B cell (primary cell): Measurements from ENCODE around the gene PSMG1. TPM values are rescaled to one million over a fixed set of nuclear protein-coding genes. Genes with fewer than 3 reads are reported as not detected.

Experiments
- ATAC-seq: fragments of 200-7000 bp; cut with Tn5 transposase; one replicate; pipeline ENCODE4 v1.10.0; 2021; ENCODE audit warnings: low read depth, mild to moderate bottlenecking, moderate number of reproducible peaks, moderate library complexity
- CTCF ChIA-PET: fragments of 350-600 bp; sonication (Branson Sonifier 250); formaldehyde crosslinking; loops from one replicate; lab custom pipeline; 2021; ENCODE audit warnings: antibody characterized with exemption, inconsistent platforms; lab: Charles Lee
- POLR2A ChIA-PET: fragments of 350-600 bp; sonication (Branson Sonifier 250); formaldehyde crosslinking; loops from one replicate; lab custom pipeline; 2021; ENCODE audit warnings: antibody characterized with exemption; lab: Charles Lee
- DNase-seq: peaks from one replicate; pipeline ENCODE4 v3.0.0; 2013
- H2AFZ ChIP-seq: 2 replicates; pipeline ENCODE4 v1.6.1; 2012; ENCODE audit warnings: mild to moderate bottlenecking, low read depth, low read length; ENCODE audit not compliant: insufficient read depth, poor library complexity, severe bottlenecking
- H3K27ac ChIP-seq, 2 donors: 1 replicate in 1 of 2; 2 replicates in 1 of 2; pipeline ENCODE4 v1.5.1; 2012 to 2013; ENCODE audit warnings: low read length in 2 of 2, mild to moderate bottlenecking in 2 of 2, moderate library complexity in 1 of 2
- H3K27me3 ChIP-seq, 4 experiments: fragments of 200-600 bp in 1 of 4; sonication (generic) in 1 of 4; replicated peaks in 1 of 4; 1 replicate in 2 of 4; 2 replicates in 2 of 4; pipeline versions ENCODE4 v1.6.1 to v1.7.0; 2013 to 2016; ENCODE audit warnings: low read length in 3 of 4, mild to moderate bottlenecking in 2 of 4, mixed read lengths in 1 of 4, moderate library complexity in 1 of 4; ENCODE audit not compliant: insufficient read depth in 4 of 4, control insufficient read depth in 3 of 4; ENCODE audit errors: control extremely low read depth in 1 of 4
- H3K36me3 ChIP-seq, 2 experiments: replicated peaks in 1 of 2; 1 replicate in 1 of 2; 2 replicates in 1 of 2; pipeline versions ENCODE4 v1.6.1 to v1.7.1; 2013; ENCODE audit warnings: low read length in 1 of 2; ENCODE audit not compliant: insufficient read depth in 2 of 2, control insufficient read depth in 1 of 2; ENCODE audit errors: control extremely low read depth in 1 of 2, extremely low read depth in 1 of 2
- H3K4me1 ChIP-seq, 2 donors: fragments of 200-600 bp in 1 of 2; sonication (generic) in 1 of 2; 1 replicate in 1 of 2; 2 replicates in 1 of 2; pipeline versions ENCODE4 v1.5.1 to v1.6.1; 2013 to 2017; ENCODE audit warnings: low read length in 2 of 2; ENCODE audit not compliant: control insufficient read depth in 2 of 2, insufficient read depth in 2 of 2
- H3K4me2 ChIP-seq: replicated peaks from 2 replicates; pipeline ENCODE3; 2012; ENCODE audit warnings: mild to moderate bottlenecking, low read depth, low read length; ENCODE audit not compliant: poor library complexity, severe bottlenecking
- H3K4me3 ChIP-seq, 5 experiments: fragments of 200-600 bp in 1 of 5; sonication (generic) in 1 of 5; 1 replicate in 3 of 5; 2 replicates in 2 of 5; pipeline versions ENCODE4 v1.5.1 to v1.7.0; 2011 to 2016; ENCODE audit warnings: low read length in 4 of 5, mild to moderate bottlenecking in 4 of 5, low read depth in 2 of 5, control low read depth in 1 of 5, moderate library complexity in 1 of 5; ENCODE audit not compliant: insufficient read depth in 1 of 5; ENCODE audit errors: control extremely low read depth in 1 of 5, extremely low read depth in 1 of 5
- H3K79me2 ChIP-seq: fragments of 200-600 bp; sonication (generic); one replicate; pipeline ENCODE4 v1.6.0; 2016; ENCODE audit warnings: low read length; ENCODE audit not compliant: control insufficient read depth, insufficient read depth
- H3K9ac ChIP-seq: fragments of 200-600 bp; sonication (generic); 2 replicates; pipeline ENCODE4 v1.6.1; 2017; ENCODE audit warnings: mild to moderate bottlenecking, low read length, moderate library complexity
- H3K9me3 ChIP-seq, 3 donors: one replicate each; pipeline versions ENCODE4 v1.6.1 to v1.7.1; 2013; ENCODE audit warnings: low read length in 2 of 3; ENCODE audit not compliant: control insufficient read depth in 2 of 3, insufficient read depth in 1 of 3; ENCODE audit errors: control extremely low read depth in 1 of 3
- H4K20me1 ChIP-seq: 2 replicates; pipeline ENCODE4 v1.6.0; 2012; ENCODE audit warnings: mild to moderate bottlenecking, low read length; ENCODE audit not compliant: insufficient read depth, control insufficient read depth, poor library complexity, severe bottlenecking
- H3K27ac Mint-ChIP-seq: one replicate; pipeline ENCODE4 v1.8.0; 2021; ENCODE audit warnings: mixed read lengths
- H3K27me3 Mint-ChIP-seq: one replicate; pipeline ENCODE4 v1.8.0; 2021; ENCODE audit warnings: mixed read lengths
- H3K4me1 Mint-ChIP-seq: one replicate; pipeline ENCODE4 v1.8.0; 2021; ENCODE audit warnings: mixed read lengths
- H3K4me3 Mint-ChIP-seq: one replicate; pipeline ENCODE4 v1.8.0; 2021; ENCODE audit warnings: mixed read lengths
- H3K9me3 Mint-ChIP-seq: one replicate; pipeline ENCODE4 v1.8.0; 2022; ENCODE audit warnings: mixed read lengths; ENCODE audit not compliant: insufficient read depth
- EZH2 ChIP-seq: IDR thresholded peaks from 2 replicates; pipeline ENCODE4 v1.6.1; 2012; ENCODE audit warnings: borderline replicate concordance, low read depth, mild to moderate bottlenecking, moderate library complexity, low read length; ENCODE audit not compliant: insufficient read depth, poor library complexity, severe bottlenecking
- WGBS: methylation state at CpG from one replicate; pipeline ENCODE4 v1.1.5; 2013; ENCODE audit warnings: missing lambda C conversion rate; ENCODE audit not compliant: insufficient coverage; 5-methylcytosine and 5-hydroxymethylcytosine counted together
- intact Hi-C: fragments of 100-400 bp; cut with micrococcal nuclease; formaldehyde crosslinking; loops from one replicate; pipeline ENCODE4 v1.10.0; 2022
- polyA plus RNA-seq: library from polyadenylated mRNA; depleted of rRNA; stranded (reverse); fragments of >200 nt; gene quantifications from 2 replicates; pipeline ENCODE4 v1.2.3, GENCODE V29; 2012
- total RNA-seq, 2 donors: library from RNA; stranded (reverse); fragments of 120-200 nt in 1 of 2; gene quantifications; 1 replicate in 1 of 2; 2 replicates in 1 of 2; pipeline versions ENCODE4 v1.2.3 to v1.2.4, GENCODE V29; 2013 to 2022
- TF ChIP-seq, protein P1 (sequence below): fragments of 200-600 bp; IDR thresholded peaks from one replicate; pipeline ENCODE4 v1.8.0; 2022; ENCODE audit warnings: antibody characterized with exemption, mild to moderate bottlenecking

PSMG1 gene
- total and polyA plus RNA-seq, 2 donors (not counting 1 experiment from before 2014, with no cell fraction given), result 8.6 to 10.4 TPM

DNA sequence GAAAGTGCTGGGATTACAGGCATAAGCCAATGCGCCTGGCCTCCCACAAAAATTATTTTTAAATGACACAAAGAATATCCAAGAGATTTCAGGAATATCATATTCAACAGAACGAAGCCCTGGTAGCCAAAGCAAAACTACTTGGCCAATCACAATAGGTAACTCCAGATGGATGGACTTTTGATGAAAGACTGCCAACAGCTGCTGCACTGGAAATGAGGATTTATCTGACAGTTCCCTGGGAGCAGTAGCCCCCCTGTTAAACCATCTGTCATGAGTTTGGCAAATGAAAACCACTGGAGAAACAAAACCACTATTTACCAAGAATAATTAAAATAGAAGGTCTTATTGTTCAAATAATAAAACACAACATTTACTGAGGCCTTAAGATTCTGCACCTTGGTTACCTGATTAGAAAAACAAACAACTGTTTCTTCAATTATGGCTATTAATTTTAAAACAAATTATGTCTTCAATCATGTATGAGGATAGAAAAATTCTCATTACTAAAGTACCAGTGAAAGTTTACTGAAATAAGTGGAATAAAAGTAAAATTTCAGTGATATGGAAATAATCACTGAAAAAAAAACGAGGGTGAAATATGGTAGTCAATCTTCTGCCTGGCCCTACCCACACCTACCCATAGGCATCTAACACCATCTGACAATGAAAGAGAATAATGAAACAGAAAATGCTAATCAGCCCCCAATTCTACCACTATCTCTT is 34.3 kb upstream of the PSMG1 start:
- Histone ChIP-seq H3K27me3 (no peaks in the 10 kb centered on the region), H3K4me2 (no peak overlapping the region), H2AFZ (no peak overlapping the region), H3K79me2 (no peaks in the 10 kb centered on the region), H3K4me1 (no peaks in the 10 kb centered on the region), H4K20me1 (no peaks in the 10 kb centered on the region), H3K9ac (no peak overlapping the region), H3K27ac (no peak overlapping the region), H3K36me3 (peaks cover 7 to 34% of the 10 kb centered on the region in 2 experiments), H3K4me3 (no peak overlapping the region), H3K9me3 (no peaks in the 10 kb centered on the region)
- Mint-ChIP-seq H3K4me1 (no peaks in the 10 kb centered on the region), H3K27me3 (no peaks in the 10 kb centered on the region), H3K9me3 (no peaks in the 10 kb centered on the region), H3K4me3 (no peak overlapping the region), H3K27ac (no peak overlapping the region)
- ATAC-seq (no peak), DNase-seq (no peak)
- intact Hi-C loops, result no loop called here
- WGBS, result 100% methylated on average over 1 of the region's 3 CpGs
- POLR2A ChIA-PET, result no interaction called here
- TF ChIP-seq EZH2, result no peak
- TF ChIP-seq, protein P1, sequence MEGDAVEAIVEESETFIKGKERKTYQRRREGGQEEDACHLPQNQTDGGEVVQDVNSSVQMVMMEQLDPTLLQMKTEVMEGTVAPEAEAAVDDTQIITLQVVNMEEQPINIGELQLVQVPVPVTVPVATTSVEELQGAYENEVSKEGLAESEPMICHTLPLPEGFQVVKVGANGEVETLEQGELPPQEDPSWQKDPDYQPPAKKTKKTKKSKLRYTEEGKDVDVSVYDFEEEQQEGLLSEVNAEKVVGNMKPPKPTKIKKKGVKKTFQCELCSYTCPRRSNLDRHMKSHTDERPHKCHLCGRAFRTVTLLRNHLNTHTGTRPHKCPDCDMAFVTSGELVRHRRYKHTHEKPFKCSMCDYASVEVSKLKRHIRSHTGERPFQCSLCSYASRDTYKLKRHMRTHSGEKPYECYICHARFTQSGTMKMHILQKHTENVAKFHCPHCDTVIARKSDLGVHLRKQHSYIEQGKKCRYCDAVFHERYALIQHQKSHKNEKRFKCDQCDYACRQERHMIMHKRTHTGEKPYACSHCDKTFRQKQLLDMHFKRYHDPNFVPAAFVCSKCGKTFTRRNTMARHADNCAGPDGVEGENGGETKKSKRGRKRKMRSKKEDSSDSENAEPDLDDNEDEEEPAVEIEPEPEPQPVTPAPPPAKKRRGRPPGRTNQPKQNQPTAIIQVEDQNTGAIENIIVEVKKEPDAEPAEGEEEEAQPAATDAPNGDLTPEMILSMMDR, result no peak
- CTCF ChIA-PET, result no interaction called here

DNA sequence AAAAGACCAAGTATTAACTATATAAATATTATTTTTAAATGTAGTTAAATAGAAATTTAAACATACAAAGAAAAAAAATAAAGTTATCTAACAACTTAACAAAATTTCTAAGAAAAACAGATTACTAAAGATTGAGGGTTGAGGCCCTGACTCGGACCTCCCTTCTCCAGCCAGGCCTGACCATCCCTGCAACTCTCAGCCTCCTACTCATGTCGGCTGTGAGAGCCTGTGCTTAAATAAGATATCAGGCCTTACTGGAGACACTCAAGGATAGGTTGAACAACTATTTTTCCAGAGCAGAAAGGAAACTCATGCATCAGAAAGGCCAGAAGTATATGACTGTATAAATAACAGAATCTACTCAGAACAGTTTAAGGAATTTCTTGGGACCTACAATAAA is 33.0 kb upstream of the PSMG1 start:
- 100% methylated on average over 2 of the region's 2 CpGs for WGBS
- Histone ChIP-seq H3K36me3 (peaks cover 5 to 42% of the 10 kb centered on the region in 2 experiments), H3K4me1 (no peaks in the 10 kb centered on the region), H3K4me3 (no peak overlapping the region), H3K27ac (no peak overlapping the region), H3K79me2 (no peaks in the 10 kb centered on the region), H4K20me1 (no peaks in the 10 kb centered on the region), H3K9ac (no peak overlapping the region), H3K27me3 (no peaks in the 10 kb centered on the region), H2AFZ (no peak overlapping the region), H3K9me3 (no peaks in the 10 kb centered on the region), H3K4me2 (no peak overlapping the region)
- ChIA-PET POLR2A (no interaction called here), CTCF (no interaction called here)
- H3K9me3 Mint-ChIP-seq, result no peaks in the 10 kb centered on the region
- DNase-seq, result no peak
- intact Hi-C loops, result no loop called here
- no peak overlapping the region for H3K4me3 Mint-ChIP-seq
- no peak for TF ChIP-seq EZH2
- TF ChIP-seq, protein P1, result no peak
- no peaks in the 10 kb centered on the region for H3K4me1 Mint-ChIP-seq
- no peak for ATAC-seq
- no peak overlapping the region for H3K27ac Mint-ChIP-seq
- no peaks in the 10 kb centered on the region for H3K27me3 Mint-ChIP-seq
